Ovary (tissue), 9 donors: ENCODE results near the gene GPR142. TPM values are rescaled to one million over a fixed set of nuclear protein-coding genes. Genes with fewer than 3 reads are reported as not detected.

Source experiments
- DNase-seq, 5 donors: peaks; one replicate each; pipeline ENCODE4 v3.0.0-alpha.2; 2019 to 2020
- H3K27ac ChIP-seq, 2 donors: fragments of 200-600 bp; one replicate each; pipeline versions ENCODE4 v1.5.1 to v1.8.0; 2019 to 2022
- H3K27me3 ChIP-seq: fragments of 200-600 bp; one replicate; pipeline ENCODE4 v1.8.0; 2022
- H3K36me3 ChIP-seq: fragments of 200-600 bp; sonication (generic); one replicate; pipeline ENCODE4 v1.5.1; 2019
- H3K4me1 ChIP-seq: one replicate; pipeline ENCODE4 v1.8.1; 2013; ENCODE audit warnings: mild to moderate bottlenecking, moderate library complexity; ENCODE audit not compliant: insufficient read depth
- H3K4me3 ChIP-seq: fragments of 200-600 bp; sonication (generic); one replicate; pipeline ENCODE4 v1.5.1; 2017
- H3K9me3 ChIP-seq, 2 donors: fragments of 200-600 bp in 1 of 2; sonication (generic) in 1 of 2; one replicate each; pipeline versions ENCODE4 v1.5.1 to v1.8.1; 2013 to 2019; ENCODE audit warnings: mild to moderate bottlenecking in 1 of 2, moderate library complexity in 1 of 2
- CTCF ChIP-seq, 3 donors: fragments of 450-650 bp in 2 of 3; fragments of 200-600 bp in 1 of 3; IDR thresholded peaks; one replicate each; pipeline versions ENCODE4 v1.5.1 to v1.8.0; 2016 to 2022; ENCODE audit warnings: antibody characterized with exemption in 3 of 3, mild to moderate bottlenecking in 1 of 3
- EP300 ChIP-seq: sonication (generic); formaldehyde crosslinking; IDR thresholded peaks from one replicate; pipeline ENCODE4 v1.6.1; 2017; ENCODE audit warnings: antibody characterized with exemption
- POLR2A ChIP-seq: fragments of 450-650 bp; IDR thresholded peaks from one replicate; pipeline ENCODE4 v1.6.1; 2017; ENCODE audit warnings: antibody characterized with exemption, mild to moderate bottlenecking, moderate library complexity
- WGBS, 3 donors: extraction: QIAGEN DNeasy Blood & Tissue Kit in 1 of 3; methylation state at CpG; one replicate each; pipeline versions ENCODE4 v1.1.5 to v1.1.7; 2013 to 2017; 5-methylcytosine and 5-hydroxymethylcytosine counted together
- intact Hi-C, 4 donors: fragments of 100-400 bp; cut with DNase I; formaldehyde crosslinking; loops; one replicate each; pipeline versions ENCODE4 v1.11.0 to v1.15.1; 2022 to 2023
- polyA plus RNA-seq, 2 donors: library from polyadenylated mRNA; stranded (reverse); fragments of 200-250 nt in 1 of 2; fragments of 350-450 nt in 1 of 2; fragmentation: Illumina TruSeq in 1 of 2; extraction: RNeasy Lipid Tissue Mini Kit (QIAGEN cat#74804) in 1 of 2; gene quantifications; one replicate each; pipeline ENCODE4 v1.2.3, GENCODE V29; 2013 to 2014
- total RNA-seq, 7 donors: library from RNA; depleted of rRNA in 2 of 7; stranded (reverse); fragments of >200 nt in 2 of 7; fragmentation: NEBNext Ultra II Directional in 3 of 7; extraction: Animal tissue kit (Norgen Biotek cat#: 25700) in 3 of 7; gene quantifications; one replicate each; pipeline versions ENCODE4 v1.1.0 to v1.2.4, GENCODE V29; 2016 to 2023
- donor health status: DM: no; HTN: no; CAD: no; lungs with moderate emphysema.
- donor health status: DM: no; HTN: no; CAD: no.
- donor health status: Bipolar disorder and iron deficiency.
- donor health status: DM: yes; HTN: yes; CAD: no.
- donor health status: DM: no; HTN: no; CAD: no.
- donor health status: DM: yes; HTN: yes; CAD: no.

Gene GPR142
- total and polyA plus RNA-seq, 9 donors, result 0.05 to 0.25 TPM; not detected in 7

- H3K4me3 ChIP-seq, result no peak overlapping the region
- no peaks in the 10 kb centered on the region for H3K36me3 ChIP-seq
- intact Hi-C loops, result loop anchor here in 1 of 4 donors (5.0 kb wide), 1 partner anchor 37 kb away; no protein-coding TSS in a partner anchor
- TF ChIP-seq EP300 (no peak), CTCF (IDR thresholded peaks at IDR 0.05) (no peak), POLR2A (no peak)
- no peaks in the 10 kb centered on the region for H3K27me3 ChIP-seq
- H3K4me1 ChIP-seq, result no peaks in the 10 kb centered on the region
- no peak overlapping the region for H3K27ac ChIP-seq
- H3K9me3 ChIP-seq, result no peaks in the 10 kb centered on the region
- no peak for DNase-seq
- WGBS, 3 donors, result 61 to 71% (median 63%) methylated on average over 21 of the region's 21 CpGs
Measured at GRCh38 chr17:74344658-74345057, 22.6 kb upstream of the GPR142 start.

- WGBS, 3 donors, result 78 to 81% (median 78%) methylated on average over 13 of the region's 13 CpGs
- H3K4me1 ChIP-seq, result no peaks in the 10 kb centered on the region
- intact Hi-C loops, result loop anchor here in 1 of 4 donors (5.0 kb wide), 1 partner anchor 38 kb away; no protein-coding TSS in a partner anchor
Measured at GRCh38 chr17:74345433-74346241, 21.7 kb upstream of the GPR142 start.

GRCh38 chr17:74347646-74348045 is 19.7 kb upstream of the GPR142 start:
- intact Hi-C loops, result loop anchor here in 1 of 4 donors (5.0 kb wide), 1 partner anchor 40 kb away; no protein-coding TSS in a partner anchor
- no peak overlapping the region for H3K27ac ChIP-seq
- no peaks in the 10 kb centered on the region for H3K9me3 ChIP-seq
- H3K4me3 ChIP-seq, result no peak overlapping the region
- TF ChIP-seq EP300 (no peak), CTCF (IDR thresholded peaks at IDR 0.05) (no peak), POLR2A (no peak)
- no peaks in the 10 kb centered on the region for H3K4me1 ChIP-seq
- WGBS, 3 donors, result 77 to 79% (median 79%) methylated on average over 14 of the region's 14 CpGs
- H3K27me3 ChIP-seq, result no peaks in the 10 kb centered on the region
- DNase-seq, result no peak
- no peaks in the 10 kb centered on the region for H3K36me3 ChIP-seq

More at GRCh38 chr17:74345433-74346241, 21.7 kb upstream of the GPR142 start:
- Histone ChIP-seq H3K4me3 (no peak overlapping the region), H3K27me3 (no peaks in the 10 kb centered on the region), H3K9me3 (no peaks in the 10 kb centered on the region), H3K36me3 (no peaks in the 10 kb centered on the region), H3K27ac (no peak overlapping the region)
- no peak for TF ChIP-seq CTCF (IDR thresholded peaks at IDR 0.05)
- no peak for TF ChIP-seq EP300
- TF ChIP-seq POLR2A, result no peak
- DNase-seq, result no peak

GRCh38 chr17:74349120-74349519 is 18.2 kb upstream of the GPR142 start:
- no peaks in the 10 kb centered on the region for H3K36me3 ChIP-seq
- no peak for DNase-seq
- intact Hi-C loops, result loop anchor here in 1 of 4 donors (5.0 kb wide), 1 partner anchor 42 kb away; no protein-coding TSS in a partner anchor
- no peak for TF ChIP-seq EP300
- no peak for TF ChIP-seq CTCF (IDR thresholded peaks at IDR 0.05)
- no peak for TF ChIP-seq POLR2A
- 63 to 68% (median 66%) methylated on average over 18 to 19 of the region's 19 CpGs for WGBS, 3 donors
- no peaks in the 10 kb centered on the region for H3K9me3 ChIP-seq
- no peak overlapping the region for H3K27ac ChIP-seq
- H3K4me1 ChIP-seq, result no peaks in the 10 kb centered on the region
- H3K4me3 ChIP-seq, result no peak overlapping the region
- no peaks in the 10 kb centered on the region for H3K27me3 ChIP-seq
